HFFc6 (cell line): Measurements from ENCODE around the gene WASF3. TPM values are rescaled to one million over a fixed set of nuclear protein-coding genes. Genes with fewer than 3 reads are reported as not detected.

ENCODE experiments used
- DNase-seq: peaks from one replicate; pipeline ENCODE4 v3.0.0-alpha.2; 2018
- H3K27ac Mint-ChIP-seq: 2 replicates; pipeline ENCODE4 v1.8.0; 2020; ENCODE audit warnings: mild to moderate bottlenecking, mixed read lengths
- H3K27me3 Mint-ChIP-seq: 2 replicates; pipeline ENCODE4 v1.8.0; 2021; ENCODE audit warnings: mild to moderate bottlenecking, moderate library complexity, mixed read lengths; ENCODE audit not compliant: insufficient read depth
- H3K36me3 Mint-ChIP-seq: 2 replicates; pipeline ENCODE4 v1.8.0; 2021; ENCODE audit warnings: low read depth, mixed read lengths
- H3K4me1 Mint-ChIP-seq: 2 replicates; pipeline ENCODE4 v1.8.0; 2020; ENCODE audit warnings: low read depth, mixed read lengths
- H3K4me3 Mint-ChIP-seq: 2 replicates; pipeline ENCODE4 v1.8.0; 2020; ENCODE audit warnings: mild to moderate bottlenecking, moderate library complexity, mixed read lengths
- H3K9me3 Mint-ChIP-seq: 2 replicates; pipeline ENCODE4 v1.8.0; 2020; ENCODE audit warnings: mild to moderate bottlenecking, mixed read lengths
- CTCF ChIP-seq: fragments of 200-600 bp; sonication (generic); IDR thresholded peaks from 2 replicates; pipeline ENCODE4 v1.5.0; 2021; ENCODE audit warnings: antibody characterized with exemption, mild to moderate bottlenecking
- total RNA-seq, 6 experiments: library from RNA; stranded (reverse); fragmentation: NEBNext Ultra II Directional; extraction: Animal tissue kit (Norgen Biotek cat#: 25700); gene quantifications; 2 replicates in 1 of 6; 3 replicates in 5 of 6; pipeline ENCODE4 v1.2.3, GENCODE V29; 2021

Gene WASF3
- total RNA-seq, 6 experiments from 2014 or later, result 26.4 to 32.9 (median 28.2) TPM

DNA sequence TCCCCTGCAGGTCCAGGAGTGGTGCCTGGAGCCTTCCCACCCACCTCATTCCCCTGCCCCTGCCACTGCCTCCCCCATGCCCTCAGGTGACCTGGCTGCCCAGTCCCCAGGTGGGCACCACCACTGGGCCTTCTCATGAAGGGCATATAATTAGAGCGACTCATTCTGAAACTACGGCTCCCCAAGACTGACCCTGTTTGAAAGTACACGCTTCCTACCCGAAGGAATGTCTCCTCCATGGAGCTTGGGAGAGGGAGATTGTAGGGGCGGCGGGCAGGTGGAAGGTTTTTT lies 150.5 kb downstream of the WASF3 start:
- Mint-ChIP-seq H3K27me3 (peaks cover 25% of the 10 kb centered on the region), H3K9me3 (peaks cover 7% of the 10 kb centered on the region; the same call in 1 of the 2 replicates), H3K4me1 (no peaks in the 10 kb centered on the region), H3K36me3 (no peaks in the 10 kb centered on the region), H3K27ac (no peak overlapping the region), H3K4me3 (no peak overlapping the region)
- peak; percentile 34; the same call in 1 of the 2 replicates for TF ChIP-seq CTCF
- no peak for DNase-seq

DNA sequence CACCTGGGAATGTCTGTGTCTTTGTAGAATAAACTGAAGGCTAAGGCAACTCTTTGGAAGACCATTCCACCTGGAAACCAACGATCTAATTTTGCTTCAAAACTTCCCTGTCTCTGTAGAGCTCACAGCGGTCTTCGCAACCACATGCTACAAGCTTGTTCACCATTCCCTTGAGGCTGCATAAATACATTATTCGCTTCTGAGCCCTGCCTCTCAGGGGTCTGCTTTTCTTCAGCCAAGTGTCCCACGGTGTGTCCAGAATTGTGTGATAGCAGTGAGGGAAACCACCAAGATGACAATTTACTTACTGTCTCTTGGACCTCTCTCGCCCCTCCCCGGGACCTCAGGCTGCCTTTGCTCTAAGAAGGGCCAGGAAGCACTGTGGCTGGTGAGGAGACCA lies 152.0 kb downstream of the WASF3 start:
- H3K4me1 Mint-ChIP-seq, result no peaks in the 10 kb centered on the region
- TF ChIP-seq CTCF, result no peak
- H3K27me3 Mint-ChIP-seq, result peaks cover 28% of the 10 kb centered on the region
- H3K4me3 Mint-ChIP-seq, result no peak overlapping the region
- DNase-seq, result no peak
- no peaks in the 10 kb centered on the region for H3K36me3 Mint-ChIP-seq
- H3K27ac Mint-ChIP-seq, result no peak overlapping the region
- peaks cover 7% of the 10 kb centered on the region; the same call in 1 of the 2 replicates for H3K9me3 Mint-ChIP-seq

- no peak overlapping the region for H3K4me3 Mint-ChIP-seq
These were observed 152.7 kb downstream of the WASF3 start for GRCh38 chr13:26710166-26710565.

DNA sequence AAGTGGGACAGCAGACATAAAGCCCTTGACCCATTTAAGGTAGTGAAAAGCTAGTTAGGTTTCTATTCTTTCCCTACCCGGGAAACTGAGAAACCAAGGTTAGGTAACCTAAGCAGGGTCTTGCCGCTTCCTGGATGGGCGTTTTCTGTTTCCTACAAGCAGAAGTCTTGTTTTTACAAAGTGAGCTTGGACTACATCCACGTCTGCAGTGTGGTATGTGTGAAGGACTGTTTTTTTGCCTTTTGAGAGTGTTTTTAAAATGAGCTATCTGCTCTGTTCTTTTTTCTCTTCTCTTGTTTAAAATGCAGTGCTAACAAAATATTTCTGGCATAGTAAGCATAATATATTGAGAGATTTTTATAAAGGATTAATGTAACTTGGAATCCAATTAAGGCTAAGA lies 153.7 kb downstream of the WASF3 start:
- H3K4me1 Mint-ChIP-seq, result no peaks in the 10 kb centered on the region
- H3K4me3 Mint-ChIP-seq, result no peak overlapping the region
- no peak for TF ChIP-seq CTCF
- no peak overlapping the region for H3K27ac Mint-ChIP-seq
- no peak for DNase-seq
- peaks cover 32% of the 10 kb centered on the region for H3K27me3 Mint-ChIP-seq
- no peaks in the 10 kb centered on the region for H3K36me3 Mint-ChIP-seq
- peaks cover 7% of the 10 kb centered on the region; the same call in 1 of the 2 replicates for H3K9me3 Mint-ChIP-seq

More at GRCh38 chr13:26710166-26710565, 152.7 kb downstream of the WASF3 start:
- no peak for TF ChIP-seq CTCF
- Mint-ChIP-seq H3K9me3 (peaks cover 7% of the 10 kb centered on the region; the same call in 1 of the 2 replicates), H3K27me3 (peaks cover 31% of the 10 kb centered on the region), H3K4me1 (no peaks in the 10 kb centered on the region), H3K27ac (no peak overlapping the region), H3K36me3 (no peaks in the 10 kb centered on the region)
- no peak for DNase-seq

- Mint-ChIP-seq H3K36me3 (no peaks in the 10 kb centered on the region), H3K4me1 (no peaks in the 10 kb centered on the region), H3K27me3 (peaks cover 37% of the 10 kb centered on the region), H3K27ac (no peak overlapping the region), H3K4me3 (no peak overlapping the region), H3K9me3 (peaks cover 7% of the 10 kb centered on the region; the same call in 1 of the 2 replicates)
- no peak for DNase-seq
- TF ChIP-seq CTCF, result no peak
These were observed 155.9 kb downstream of the WASF3 start for GRCh38 chr13:26713341-26713740.

GRCh38 chr13:26716984-26717383 lies 159.5 kb downstream of the WASF3 start:
- no peak for TF ChIP-seq CTCF
- DNase-seq, result no peak
- Mint-ChIP-seq H3K4me3 (no peak overlapping the region), H3K27me3 (peaks cover 21% of the 10 kb centered on the region), H3K27ac (no peak overlapping the region), H3K36me3 (no peaks in the 10 kb centered on the region), H3K9me3 (peaks cover 7% of the 10 kb centered on the region; the same call in 1 of the 2 replicates), H3K4me1 (no peaks in the 10 kb centered on the region)
